ENCODE data around the gene AGPAT1.
"Not testable (repeated sequence)": the region's sequence is repeated elsewhere in the genome, so short reads cannot be mapped to it uniquely, and the experiment has no call there.

- TF ChIP-seq CTCF (optimal IDR thresholded peaks at IDR 0.05 in 1 of 3, IDR thresholded peaks at IDR 0.05 in 1 of 3, conservative IDR thresholded peaks at IDR 0.05 in 1 of 3; ENCODE audit: extremely low read depth in 1 of 3, insufficient read depth in 2 of 3, low read length in 3 of 3); EZH2 (IDR thresholded peaks at IDR 0.05; ENCODE audit: low read length): not testable (repeated sequence)
Measured at GRCh38 chr6:32187725-32188380, 12.0 kb upstream of the AGPAT1 start.

Measured in keratinocyte (primary cell).